Purkinje cell (primary cell): ENCODE results near the gene SRRT. TPM values are rescaled to one million over a fixed set of nuclear protein-coding genes. Genes with fewer than 3 reads are reported as not detected.

Source experiments
- polyA plus RNA-seq: library from polyadenylated mRNA; unstranded; fragments of >200 nt; fragmentation: Nextera tagmentation; gene quantifications from 2 replicates; pipeline ENCODE4 v1.2.1, GENCODE V29; 2014

SRRT gene
- 14.1 and 14.3 TPM in 2 replicates for polyA plus RNA-seq

GRCh38 chr7:100874577-100875355 is at the start of gene SRRT:
SRRT (plus strand) TSS chr7:100875103; CDS start chr7:100875591, 488 bp downstream.

GRCh38 chr7:100827330-100828226 is 47.3 kb upstream of the SRRT start, which contains the start of gene EPHB4:
EPHB4 (minus strand) TSS chr7:100827523; CDS start chr7:100827030, 493 bp downstream.

GRCh38 chr7:100852048-100852872 is 22.6 kb upstream of the SRRT start, which contains the start of gene SLC12A9:
SLC12A9 (plus strand) TSS chr7:100852713; CDS start chr7:100854198, 1,485 bp downstream.

GRCh38 chr7:100867040-100867775 is 7.7 kb upstream of the SRRT start, which contains the start of gene TRIP6:
TRIP6 (plus strand) TSS chr7:100867387; CDS start chr7:100867498, 111 bp downstream.

GRCh38 chr7:100888988-100889750 is 14.3 kb downstream of the SRRT start, which contains the start of gene UFSP1:
UFSP1 (minus strand) TSS chr7:100889715; CDS start chr7:100889271, 444 bp downstream.

GRCh38 chr7:100895701-100895955 is 20.7 kb downstream of the SRRT start, which contains the start of gene ACHE:
ACHE (minus strand) TSS chr7:100895888; CDS start chr7:100894232, 1,656 bp downstream.

Other genes starting within 250 kb of the SRRT start
- gene TFR2, start 233.6 kb upstream of the SRRT start, polyA plus RNA-seq, result 0.17 and 0.55 TPM in 2 replicates
- gene ACTL6B, start 218.7 kb upstream of the SRRT start, polyA plus RNA-seq, result 15.7 and 21.5 TPM in 2 replicates
- 3.3 and 3.8 TPM in 2 replicates for gene GNB2, start 201.4 kb upstream of the SRRT start, polyA plus RNA-seq
- gene GIGYF1, start 180.9 kb upstream of the SRRT start, polyA plus RNA-seq, result 1.1 and 1.4 TPM in 2 replicates
- 21.3 and 34.3 TPM in 2 replicates for gene POP7, start 169.0 kb upstream of the SRRT start, polyA plus RNA-seq
- gene EPO, start 154.6 kb upstream of the SRRT start, polyA plus RNA-seq, result not detected in 2 replicates
- gene ZAN, start 141.5 kb upstream of the SRRT start, polyA plus RNA-seq, result not detected in 2 replicates
- not detected in 2 replicates for gene EPHB4, start 47.6 kb upstream of the SRRT start, polyA plus RNA-seq
- gene SLC12A9, start 22.4 kb upstream of the SRRT start, polyA plus RNA-seq, result 0.47 and 2.5 TPM in 2 replicates
- gene TRIP6, start 7.7 kb upstream of the SRRT start, polyA plus RNA-seq, result 0.79 and 2.0 TPM in 2 replicates
- gene UFSP1, start 14.6 kb downstream of the SRRT start, polyA plus RNA-seq, result not detected in 2 replicates
- 0.73 and 1.6 TPM in 2 replicates for gene ACHE, start 20.8 kb downstream of the SRRT start, polyA plus RNA-seq
- gene MUC3A, start 74.4 kb downstream of the SRRT start, polyA plus RNA-seq, result not detected in 2 replicates
- 1.5 TPM in 1 of 2 replicates, not detected in the other for gene MUC12, start 94.5 kb downstream of the SRRT start, polyA plus RNA-seq
- gene MUC17, start 145.0 kb downstream of the SRRT start, polyA plus RNA-seq, result not detected in 2 replicates
- gene TRIM56, start 210.4 kb downstream of the SRRT start, polyA plus RNA-seq, result 0.06 and 0.19 TPM in 2 replicates